GM18505 (cell line): ENCODE measurements around the gene LTBP2.

Experiments used
- ATAC-seq: cut with Tn5 transposase; IDR thresholded peaks from one replicate; pipeline ENCODE4 v1.9.1; 2021; ENCODE audit not compliant: unreplicated experiment
- POLR2A ChIP-seq: IDR thresholded peaks from 4 replicates; pipeline ENCODE4 v1.6.1; 2011; ENCODE audit warnings: borderline replicate concordance; ENCODE audit not compliant: insufficient read depth, insufficient read length; ENCODE audit errors: extremely low read depth

The LTBP2 gene

GRCh38 chr14:74611650-74612349 is at the start of gene LTBP2:
LTBP2 (minus strand) TSS chr14:74612237; CDS start chr14:74611944, 293 bp downstream.
- no peak for TF ChIP-seq POLR2A
- no peak for ATAC-seq

GRCh38 chr14:74660863-74661262 is 48.8 kb upstream of the LTBP2 start:
- TF ChIP-seq POLR2A: no peak
- no peak for ATAC-seq

GRCh38 chr14:74660167-74660566 is 48.1 kb upstream of the LTBP2 start:
- no peak for ATAC-seq

GRCh38 chr14:74658535-74659131 is 46.6 kb upstream of the LTBP2 start:
- no peak for ATAC-seq

More at GRCh38 chr14:74660167-74660566, 48.1 kb upstream of the LTBP2 start:
- TF ChIP-seq POLR2A: no peak

GRCh38 chr14:74656964-74657363 is 44.9 kb upstream of the LTBP2 start:
- ATAC-seq: no peak

More at GRCh38 chr14:74658535-74659131, 46.6 kb upstream of the LTBP2 start:
- no peak for TF ChIP-seq POLR2A

GRCh38 chr14:74655599-74656395 is 43.8 kb upstream of the LTBP2 start:
- no peak for TF ChIP-seq POLR2A
- no peak for ATAC-seq

More at GRCh38 chr14:74656964-74657363, 44.9 kb upstream of the LTBP2 start:
- TF ChIP-seq POLR2A: no peak

GRCh38 chr14:74654931-74655330 is 42.9 kb upstream of the LTBP2 start:
- no peak for TF ChIP-seq POLR2A

GRCh38 chr14:74653386-74654138 is 41.5 kb upstream of the LTBP2 start:
- ATAC-seq: no peak

More at GRCh38 chr14:74654931-74655330, 42.9 kb upstream of the LTBP2 start:
- no peak for ATAC-seq

GRCh38 chr14:74652541-74652940 is 40.5 kb upstream of the LTBP2 start:
- no peak for TF ChIP-seq POLR2A
- ATAC-seq: no peak

More at GRCh38 chr14:74653386-74654138, 41.5 kb upstream of the LTBP2 start:
- TF ChIP-seq POLR2A: no peak

GRCh38 chr14:74650927-74651686 is 39.1 kb upstream of the LTBP2 start:
- no peak for TF ChIP-seq POLR2A
- ATAC-seq: no peak

- ATAC-seq: no peak
- no peak for TF ChIP-seq POLR2A
Observed at GRCh38 chr14:74649673-74650072, 37.6 kb upstream of the LTBP2 start.

- TF ChIP-seq POLR2A: no peak
- no peak for ATAC-seq
Observed at GRCh38 chr14:74649167-74649566, 37.1 kb upstream of the LTBP2 start.
